Astrocyte (in vitro differentiated cells and primary cell): ENCODE measurements around the gene ARHGAP6.

ENCODE experiments used
- EZH2 ChIP-seq: IDR thresholded peaks from 2 replicates; pipeline ENCODE4 v1.6.1; 2012; ENCODE audit warnings: mild to moderate bottlenecking, low read length, inconsistent platforms; ENCODE audit not compliant: insufficient read depth
- TF ChIP-seq, protein P1 (sequence below): IDR thresholded peaks from 2 replicates; pipeline ENCODE4 v1.5.1; 2011; ENCODE audit warnings: low read depth, mild to moderate bottlenecking, inconsistent platforms, low read length, moderate library complexity; ENCODE audit not compliant: insufficient read depth

DNA sequence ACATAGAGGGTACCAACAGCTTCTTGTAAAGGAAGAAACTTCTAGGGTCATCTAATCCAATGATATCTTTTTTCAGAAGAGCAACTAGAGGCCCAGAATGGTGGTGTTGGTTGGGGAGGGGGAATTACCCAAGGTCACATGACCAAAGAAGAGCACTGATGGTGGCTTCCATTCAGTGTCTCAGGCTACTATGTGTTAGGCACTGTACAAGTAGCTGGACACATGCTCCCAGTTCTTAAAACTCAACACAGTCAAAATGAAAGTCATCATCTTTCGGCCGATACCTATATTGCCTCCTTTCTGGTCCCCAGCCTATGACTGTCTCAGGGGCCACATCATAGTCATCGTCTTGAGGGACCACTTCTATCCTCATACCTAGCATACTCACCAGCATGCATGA is 88.1 kb downstream of the ARHGAP6 start:
- TF ChIP-seq, protein P1, sequence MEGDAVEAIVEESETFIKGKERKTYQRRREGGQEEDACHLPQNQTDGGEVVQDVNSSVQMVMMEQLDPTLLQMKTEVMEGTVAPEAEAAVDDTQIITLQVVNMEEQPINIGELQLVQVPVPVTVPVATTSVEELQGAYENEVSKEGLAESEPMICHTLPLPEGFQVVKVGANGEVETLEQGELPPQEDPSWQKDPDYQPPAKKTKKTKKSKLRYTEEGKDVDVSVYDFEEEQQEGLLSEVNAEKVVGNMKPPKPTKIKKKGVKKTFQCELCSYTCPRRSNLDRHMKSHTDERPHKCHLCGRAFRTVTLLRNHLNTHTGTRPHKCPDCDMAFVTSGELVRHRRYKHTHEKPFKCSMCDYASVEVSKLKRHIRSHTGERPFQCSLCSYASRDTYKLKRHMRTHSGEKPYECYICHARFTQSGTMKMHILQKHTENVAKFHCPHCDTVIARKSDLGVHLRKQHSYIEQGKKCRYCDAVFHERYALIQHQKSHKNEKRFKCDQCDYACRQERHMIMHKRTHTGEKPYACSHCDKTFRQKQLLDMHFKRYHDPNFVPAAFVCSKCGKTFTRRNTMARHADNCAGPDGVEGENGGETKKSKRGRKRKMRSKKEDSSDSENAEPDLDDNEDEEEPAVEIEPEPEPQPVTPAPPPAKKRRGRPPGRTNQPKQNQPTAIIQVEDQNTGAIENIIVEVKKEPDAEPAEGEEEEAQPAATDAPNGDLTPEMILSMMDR: no peak
- no peak for TF ChIP-seq EZH2
